Gastroesophageal sphincter (tissue), 4 donors: ENCODE measurements around the gene ZNF653. TPM values are rescaled to one million over a fixed set of nuclear protein-coding genes. Genes with fewer than 3 reads are reported as not detected.
"Not testable (repeated sequence)": the region's sequence is repeated elsewhere in the genome, so short reads cannot be mapped to it uniquely, and the experiment has no call there.

Experiments used
- ATAC-seq: fragments of 150-250 bp; one replicate; pipeline ENCODE4 v1.9.1; 2016; ENCODE audit warnings: mild to moderate bottlenecking, moderate library complexity
- H3K27ac ChIP-seq, 4 donors: fragments of 200-600 bp; sonication (generic) in 3 of 4; 1 replicate in 3 of 4; 2 replicates in 1 of 4; pipeline ENCODE4 v1.5.1; 2016 to 2019
- H3K27me3 ChIP-seq: fragments of 200-600 bp; sonication (generic); one replicate; pipeline ENCODE4 v1.5.1; 2019
- H3K36me3 ChIP-seq, 2 donors: fragments of 200-600 bp; sonication (generic); one replicate each; pipeline ENCODE4 v1.5.1; 2019; ENCODE audit warnings: control low read depth in 1 of 2
- H3K4me1 ChIP-seq, 3 donors: fragments of 200-600 bp; sonication (generic); 1 replicate in 2 of 3; 2 replicates in 1 of 3; pipeline ENCODE4 v1.5.1; 2016 to 2019; ENCODE audit warnings: control low read depth in 2 of 3
- H3K4me3 ChIP-seq, 2 donors: fragments of 200-600 bp; sonication (generic); one replicate each; pipeline ENCODE4 v1.5.1; 2019; ENCODE audit warnings: mild to moderate bottlenecking in 1 of 2, moderate library complexity in 1 of 2
- H3K9me3 ChIP-seq, 3 donors: fragments of 200-600 bp; sonication (generic); one replicate each; pipeline ENCODE4 v1.5.1; 2017 to 2019; ENCODE audit warnings: control low read depth in 2 of 3
- EP300 ChIP-seq: sonication (generic); formaldehyde crosslinking; IDR thresholded peaks from one replicate; pipeline ENCODE4 v1.6.1; 2017; ENCODE audit warnings: antibody characterized with exemption, mild to moderate bottlenecking
- POLR2A ChIP-seq, 2 donors: fragments of 450-650 bp; IDR thresholded peaks; one replicate each; pipeline ENCODE4 v1.6.1; 2017; ENCODE audit warnings: antibody characterized with exemption in 2 of 2, mild to moderate bottlenecking in 2 of 2, moderate library complexity in 1 of 2
- POLR2AphosphoS5 ChIP-seq: sonication (generic); formaldehyde crosslinking; IDR thresholded peaks from one replicate; pipeline ENCODE4 v1.6.1; 2017; ENCODE audit warnings: antibody characterized with exemption
- WGBS, 2 donors: methylation state at CpG; one replicate each; pipeline ENCODE4 v1.1.5; 2018; ENCODE audit warnings: low coverage in 1 of 2; 5-methylcytosine and 5-hydroxymethylcytosine counted together
- small RNA-seq, 4 donors: library from RNA; depleted of rRNA; stranded (forward); fragments of <200 nt; gene quantifications; one replicate each; pipeline ENCODE3, GENCODE V24; 2016
- total RNA-seq, 4 donors: library from RNA; depleted of rRNA; stranded (reverse); fragments of >200 nt; gene quantifications; one replicate each; pipeline ENCODE4 v1.1.0, GENCODE V29; 2016
- TF ChIP-seq, protein P1 (sequence below), 4 experiments: fragments of 200-600 bp in 2 of 4; fragments of 450-650 bp in 2 of 4; sonication (generic) in 1 of 4; IDR thresholded peaks; one replicate each; pipeline ENCODE4 v1.5.1; 2017 to 2019; ENCODE audit warnings: antibody characterized with exemption in 4 of 4, mild to moderate bottlenecking in 2 of 4, moderate library complexity in 2 of 4

The ZNF653 gene
- total RNA-seq, 4 donors from 2014 or later = 5.1 to 20.4 (median 10.6) TPM

DNA sequence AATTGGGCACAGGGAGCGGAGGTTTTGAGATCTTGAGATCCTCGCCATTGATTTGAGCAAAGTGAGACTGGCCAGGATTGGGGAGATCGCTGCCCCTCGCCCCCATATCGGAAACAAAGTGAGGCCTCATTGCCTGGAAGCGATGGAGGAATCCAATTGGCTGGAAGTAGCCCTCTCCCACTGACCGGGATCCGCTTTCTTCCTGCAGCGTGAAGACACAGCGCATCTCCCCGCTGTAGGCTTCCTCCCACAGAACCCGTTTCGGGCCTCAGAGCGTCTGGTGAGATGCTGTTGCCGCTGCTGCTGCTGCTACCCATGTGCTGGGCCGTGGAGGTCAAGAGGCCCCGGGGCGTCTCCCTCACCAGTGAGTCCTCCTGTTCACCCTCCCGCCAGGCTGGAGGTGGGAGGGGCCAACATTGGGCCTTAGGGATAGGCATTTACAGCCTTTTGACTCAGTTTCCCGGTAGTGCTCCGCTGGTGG lies 69.8 kb downstream of the ZNF653 start:
- 8 to 50% methylated on average over 2 to 6 of the region's 21 CpGs for WGBS, 2 donors
- H3K4me3 ChIP-seq = peak overlapping the region; percentile 60 to 65
- TF ChIP-seq, protein P1, sequence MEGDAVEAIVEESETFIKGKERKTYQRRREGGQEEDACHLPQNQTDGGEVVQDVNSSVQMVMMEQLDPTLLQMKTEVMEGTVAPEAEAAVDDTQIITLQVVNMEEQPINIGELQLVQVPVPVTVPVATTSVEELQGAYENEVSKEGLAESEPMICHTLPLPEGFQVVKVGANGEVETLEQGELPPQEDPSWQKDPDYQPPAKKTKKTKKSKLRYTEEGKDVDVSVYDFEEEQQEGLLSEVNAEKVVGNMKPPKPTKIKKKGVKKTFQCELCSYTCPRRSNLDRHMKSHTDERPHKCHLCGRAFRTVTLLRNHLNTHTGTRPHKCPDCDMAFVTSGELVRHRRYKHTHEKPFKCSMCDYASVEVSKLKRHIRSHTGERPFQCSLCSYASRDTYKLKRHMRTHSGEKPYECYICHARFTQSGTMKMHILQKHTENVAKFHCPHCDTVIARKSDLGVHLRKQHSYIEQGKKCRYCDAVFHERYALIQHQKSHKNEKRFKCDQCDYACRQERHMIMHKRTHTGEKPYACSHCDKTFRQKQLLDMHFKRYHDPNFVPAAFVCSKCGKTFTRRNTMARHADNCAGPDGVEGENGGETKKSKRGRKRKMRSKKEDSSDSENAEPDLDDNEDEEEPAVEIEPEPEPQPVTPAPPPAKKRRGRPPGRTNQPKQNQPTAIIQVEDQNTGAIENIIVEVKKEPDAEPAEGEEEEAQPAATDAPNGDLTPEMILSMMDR (IDR thresholded peaks at IDR 0.05) = no peak
- no peak for TF ChIP-seq POLR2A (IDR thresholded peaks at IDR 0.05)
- peak overlapping the region; percentile 26 to 88 (median 84) for H3K27ac ChIP-seq
- peaks cover 0 to 46% of the 10 kb centered on the region in 2 donors for H3K36me3 ChIP-seq
- no peak for ATAC-seq
- no peaks in the 10 kb centered on the region for H3K9me3 ChIP-seq
- H3K27me3 ChIP-seq = no peaks in the 10 kb centered on the region
- H3K4me1 ChIP-seq = peaks cover 0 to 30% (median 13%) of the 10 kb centered on the region in 3 donors

DNA sequence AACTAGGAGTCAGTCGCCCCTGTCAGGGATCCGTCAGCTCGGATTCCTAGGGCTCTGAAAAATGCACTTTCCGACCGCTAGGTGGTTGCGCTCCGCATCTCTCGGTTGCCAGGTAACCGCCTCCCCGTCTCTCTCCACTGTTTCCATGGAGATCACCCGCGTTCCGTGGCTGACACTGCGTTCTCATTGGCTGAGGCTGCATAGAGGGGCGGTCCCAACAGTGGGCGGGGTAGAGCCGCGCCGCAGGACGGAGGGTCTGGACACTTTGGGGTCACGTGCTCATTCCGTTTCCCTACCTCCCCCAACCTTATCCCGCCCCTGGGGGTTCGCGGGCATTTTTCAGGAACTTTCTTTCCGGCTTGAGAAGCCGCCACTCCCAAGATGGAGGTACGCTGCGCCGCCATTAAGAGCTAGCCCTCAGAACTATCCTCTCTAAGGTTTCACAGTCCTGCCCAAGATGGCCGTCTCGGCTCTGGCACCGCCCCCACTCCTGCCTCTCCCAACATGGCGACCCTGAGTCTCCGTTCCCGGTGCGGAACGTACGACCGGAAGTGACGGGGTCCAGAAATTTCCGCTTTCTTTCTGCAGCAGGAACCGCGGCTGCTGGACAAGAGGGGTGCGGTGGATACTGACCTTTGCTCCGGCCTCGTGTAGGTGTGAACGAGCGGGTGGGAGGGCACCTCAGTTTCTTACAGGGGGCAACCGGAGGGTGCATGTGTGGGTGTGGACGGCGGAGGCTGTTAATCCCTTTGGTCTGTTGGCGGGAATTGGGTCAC lies 70.4 kb downstream of the ZNF653 start, which contains the start of the genes ODAD3 and PRKCSH:
TSS of gene ODAD3 (minus strand) at position 65 of the 776 bp plus-strand sequence. CDS start 105 bp downstream, outside the sequence.
TSS of gene PRKCSH (plus strand) at position 579 of the 776 bp plus-strand sequence. CDS start 483 bp downstream, outside the sequence.
- Histone ChIP-seq H3K36me3 (peaks cover 0 to 40% of the 10 kb centered on the region in 2 donors), H3K4me3 (peak within 1 kb of the TSS; percentile 60 to 65), H3K27ac (peak within 1 kb of the TSS; percentile 62 to 88 (median 84)), H3K9me3 (no peaks in the 10 kb centered on the region), H3K27me3 (no peaks in the 10 kb centered on the region), H3K4me1 (peaks cover 0 to 30% (median 13%) of the 10 kb centered on the region in 3 donors)
- TF ChIP-seq EP300 (no peak), POLR2AphosphoS5 (peak; percentile 99), POLR2A (IDR thresholded peaks at IDR 0.05) (peak in 1 of 2 donors; percentile 40)
- TF ChIP-seq, protein P1 (IDR thresholded peaks at IDR 0.05) = peak in 3 of 4 experiments; percentile 85 to 98 (median 97)
- ATAC-seq = peak; percentile 98
- 0% methylated on average over 1 to 12 of the region's 53 CpGs for WGBS, 2 donors

DNA sequence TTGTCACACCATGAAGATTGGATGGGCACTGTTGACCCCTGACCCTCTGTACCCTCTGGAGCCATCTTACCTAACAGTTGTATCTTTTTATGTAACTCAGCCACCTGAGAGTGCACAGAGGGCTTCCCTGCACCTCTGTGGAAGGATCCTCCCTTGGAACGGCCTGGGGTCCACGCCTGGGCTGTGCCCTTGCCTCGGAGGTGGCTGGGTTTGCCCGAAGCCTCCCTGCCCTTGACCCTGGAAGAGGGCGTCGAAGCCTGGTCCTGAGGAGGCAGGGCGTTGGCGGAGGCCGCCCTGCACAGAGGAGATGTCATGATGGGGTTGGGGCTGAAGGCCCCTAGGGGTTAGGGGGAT lies 71.0 kb downstream of the ZNF653 start:
- WGBS, 2 donors = 10% methylated on average over 9 of the region's 9 CpGs; no CpG with 5 or more reads in 1 of the 2 donors
- no peak for ATAC-seq
- Histone ChIP-seq H3K9me3 (no peaks in the 10 kb centered on the region), H3K36me3 (peaks cover 0 to 34% of the 10 kb centered on the region in 2 donors), H3K4me3 (peak overlapping the region; percentile 43 to 65), H3K4me1 (peaks cover 0 to 30% (median 13%) of the 10 kb centered on the region in 3 donors), H3K27me3 (no peaks in the 10 kb centered on the region), H3K27ac (peak overlapping the region; percentile 62 to 88 (median 84))
- TF ChIP-seq EP300 (no peak), POLR2AphosphoS5 (no peak), POLR2A (IDR thresholded peaks at IDR 0.05) (no peak)
- TF ChIP-seq, protein P1 (IDR thresholded peaks at IDR 0.05) = no peak

DNA sequence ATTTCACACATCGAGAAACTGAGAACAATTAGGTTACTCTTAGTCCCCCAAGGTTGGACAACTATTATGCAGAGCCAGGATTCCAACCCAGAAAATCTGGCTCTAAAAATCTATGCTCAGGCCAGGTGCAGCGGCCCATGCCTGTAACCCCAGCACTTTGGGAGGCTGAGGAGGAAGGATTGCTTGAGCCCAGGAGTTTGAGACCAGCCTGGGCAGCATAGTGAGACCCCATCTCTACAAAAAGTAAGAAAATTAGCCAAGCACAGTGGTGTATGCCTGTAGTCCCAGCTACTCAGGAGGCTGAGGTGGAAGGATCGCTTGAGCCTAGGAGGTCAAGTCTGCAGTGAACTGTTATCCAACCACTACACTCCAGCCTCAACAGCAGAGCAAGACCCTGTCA lies 72.1 kb downstream of the ZNF653 start:
- not testable (repeated sequence) for H3K4me3 ChIP-seq, ATAC-seq, H3K27me3 ChIP-seq, H3K27ac ChIP-seq, H3K9me3 ChIP-seq
- H3K4me1 ChIP-seq = peaks cover 0 to 30% (median 13%) of the 10 kb centered on the region in 3 donors
- no CpG with 5 or more reads among the region's 3 CpGs for WGBS, 2 donors
- peaks cover 0 to 23% of the 10 kb centered on the region in 2 donors for H3K36me3 ChIP-seq

Small RNAs within 50 kb of the gene (small RNA-seq; reads per million reads assigned to genes)
- 0 to 0.13 (median 0) reads per million in 4 donors for gene MIR7974
- gene RN7SL833P = 0 reads per million in 4 donors

Other genes starting within 250 kb of the ZNF653 start
- gene DOCK6, start 243.3 kb downstream of the ZNF653 start, total RNA-seq = 10 to 100 TPM; 18.5 to 43.1 (median 29.1) TPM
- not detected for gene TSPAN16, start 209.7 kb downstream of the ZNF653 start, total RNA-seq
- gene RAB3D, start 166.2 kb downstream of the ZNF653 start, total RNA-seq = 10 to 100 TPM; 21.5 to 43.7 (median 28.0) TPM
- 100 to 1,000 TPM; 165 to 262 (median 210) TPM for gene TMEM205, start 159.6 kb downstream of the ZNF653 start, total RNA-seq
- gene CCDC159, start 159.3 kb downstream of the ZNF653 start, total RNA-seq = 10 to 100 TPM in 3 of 4 donors, 1 to 10 TPM in 1; 6.6 to 30.0 (median 19.0) TPM
- 10 to 100 TPM; 20.5 to 57.7 (median 44.9) TPM for gene PLPPR2, start 150.4 kb downstream of the ZNF653 start, total RNA-seq
- gene SWSAP1, start 131.2 kb downstream of the ZNF653 start, total RNA-seq = 1 to 10 TPM in 2 of 4 donors, under 1 TPM in 2; 0.62 to 2.6 (median 1.0) TPM
- 1 to 10 TPM in 3 of 4 donors, under 1 TPM in 1; 0.62 to 5.1 (median 2.7) TPM for gene EPOR, start 121.5 kb downstream of the ZNF653 start, total RNA-seq
- 1 to 10 TPM in 2 of 4 donors, under 1 TPM in 2; 0.25 to 3.7 (median 1.3) TPM for gene RGL3, start 86.5 kb downstream of the ZNF653 start, total RNA-seq
- gene ODAD3, start 70.7 kb downstream of the ZNF653 start, total RNA-seq = 1 to 10 TPM in 1 of 4 donors, under 1 TPM in 1, not detected in 2; 0.27 to 1.4 TPM
- gene PRKCSH, start 70.2 kb downstream of the ZNF653 start, total RNA-seq = 100 to 1,000 TPM in 1 of 4 donors, 10 to 100 TPM in 3; 72.8 to 112 (median 85.8) TPM
- gene ELAVL3, start 24.8 kb downstream of the ZNF653 start, total RNA-seq = 1 to 10 TPM in 1 of 4 donors, under 1 TPM in 2, not detected in 1; 0.04 to 3.3 (median 0.27) TPM
- gene ECSIT, start 23.3 kb upstream of the ZNF653 start, total RNA-seq = 10 to 100 TPM; 50.1 to 88.3 (median 65.2) TPM
- gene CNN1, start 33.0 kb upstream of the ZNF653 start, total RNA-seq = 1,000 to 10,000 TPM; 2,283 to 3,774 (median 3,072) TPM
- 10 to 100 TPM; 19.1 to 49.4 (median 32.0) TPM for gene ELOF1, start 53.4 kb upstream of the ZNF653 start, total RNA-seq
- 10 to 100 TPM in 2 of 4 donors, 1 to 10 TPM in 2; 4.4 to 12.0 (median 9.8) TPM for gene ACP5, start 71.8 kb upstream of the ZNF653 start, total RNA-seq
- gene ZNF627, start 91.6 kb upstream of the ZNF653 start, total RNA-seq = 10 to 100 TPM in 3 of 4 donors, 1 to 10 TPM in 1; 9.6 to 18.0 (median 10.4) TPM
- 10 to 100 TPM in 1 of 4 donors, 1 to 10 TPM in 3; 6.7 to 11.4 (median 8.7) TPM for gene ZNF823, start 233.1 kb upstream of the ZNF653 start, total RNA-seq